OCI-LY7 (cell line): ENCODE data around the gene SLC39A12.

Source experiments
- CTCF ChIP-seq: fragments of 200-600 bp; sonication (generic); conservative IDR thresholded peaks from 2 replicates; pipeline ENCODE4 v1.5.1; 2014; ENCODE audit warnings: mild to moderate bottlenecking, antibody characterized with exemption, low read length, moderate library complexity, mixed read lengths
- EZH2phosphoT487 ChIP-seq: fragments of 200-600 bp; sonication (generic); IDR thresholded peaks from 2 replicates; pipeline ENCODE4 v1.6.1; 2018; ENCODE audit warnings: low read depth, borderline replicate concordance, mild to moderate bottlenecking, mixed run types, antibody characterized with exemption, low read length, moderate library complexity, mixed read lengths

- no peak for TF ChIP-seq CTCF
- TF ChIP-seq EZH2phosphoT487 = no peak
Observed at GRCh38 chr10:17958049-17958448, 6.3 kb downstream of the SLC39A12 start.
